HCT116 (cell line): ENCODE data around the gene PLD3. TPM values are rescaled to one million over a fixed set of nuclear protein-coding genes. Genes with fewer than 3 reads are reported as not detected.

Source experiments
- ATAC-seq: fragments of 200-7000 bp; cut with Tn5 transposase; 2 replicates; pipeline ENCODE4 v1.9.1; 2020; ENCODE audit warnings: mild to moderate bottlenecking, moderate library complexity
- BruUV-seq: library from RNA; stranded (reverse); fragments of 400-500 nt; replicated peaks from 2 replicates; lab custom pipeline; 2021; lab: Mats Ljungman, UMichigan
- CTCF ChIA-PET: fragments of 300-600 bp; sonication (Branson Sonifier 250); formaldehyde crosslinking; loops from one replicate; lab custom pipeline; 2021; ENCODE audit warnings: antibody characterized with exemption; lab: Charles Lee
- POLR2A ChIA-PET: fragments of 300-600, 350-600 bp; sonication (Branson Sonifier 250); formaldehyde crosslinking; loops from one replicate; lab custom pipeline; 2021; ENCODE audit warnings: antibody characterized with exemption; lab: Charles Lee
- RAD21 ChIA-PET, 2 experiments: fragments of 300-600 bp; sonication (Branson Sonifier 250); formaldehyde crosslinking; loops; one replicate each; lab custom pipeline; 2023; ENCODE audit warnings: low total read pairs in 2 of 2; ENCODE audit not compliant: uncharacterized antibody in 2 of 2, unreplicated experiment in 2 of 2, low non-redundant PET in 1 of 2; lab: Charles Lee
- DNase-seq: peaks from one replicate; pipeline ENCODE4 v3.0.0-alpha.2; 2010; ENCODE audit warnings: low read depth, low spot score
- H2AFZ ChIP-seq: fragments of 200-600 bp; shearing (Covaris generic), sonication (generic); 2 replicates; pipeline ENCODE4 v1.6.1; 2017; ENCODE audit warnings: low read depth, mixed run types, mixed read lengths, antibody characterized with exemption, low read length; ENCODE audit not compliant: poor library complexity, severe bottlenecking
- H3K27ac ChIP-seq: 2 replicates; pipeline ENCODE4 v1.5.1; 2012; ENCODE audit warnings: low read depth, low read length
- H3K27me3 ChIP-seq: fragments of 200-600 bp; sonication (generic); 2 replicates; pipeline ENCODE4 v1.6.1; 2016; ENCODE audit warnings: mixed run types, low read length, mixed read lengths; ENCODE audit not compliant: insufficient read depth
- H3K36me3 ChIP-seq, 2 experiments: fragments of 200-500 bp in 1 of 2; fragments of 200-600 bp in 1 of 2; sonication (Bioruptor generic) in 1 of 2; sonication (generic) in 1 of 2; 2 replicates each; pipeline versions ENCODE4 v1.5.1 to v1.6.1; 2014 to 2016; ENCODE audit warnings: low read length in 2 of 2, inconsistent platforms in 1 of 2, mixed read lengths in 1 of 2, mixed run types in 1 of 2; ENCODE audit not compliant: insufficient read depth in 2 of 2, control insufficient read depth in 1 of 2
- H3K4me1 ChIP-seq, 2 experiments: fragments of 200-600 bp in 1 of 2; sonication (generic) in 1 of 2; 2 replicates each; pipeline versions ENCODE4 v1.5.1 to v1.6.1; 2012 to 2017; ENCODE audit warnings: low read length in 2 of 2, inconsistent platforms in 1 of 2, mild to moderate bottlenecking in 1 of 2, mixed read lengths in 1 of 2, mixed run types in 1 of 2, moderate library complexity in 1 of 2; ENCODE audit not compliant: insufficient read depth in 2 of 2, control insufficient read depth in 1 of 2
- H3K4me2 ChIP-seq: fragments of 200-600 bp; sonication (generic); 2 replicates; pipeline ENCODE4 v1.6.1; 2017; ENCODE audit warnings: mixed run types, low read length, mixed read lengths
- H3K4me3 ChIP-seq, 2 experiments: fragments of 200-600 bp in 1 of 2; sonication (generic) in 1 of 2; replicated peaks in 1 of 2; 2 replicates each; pipeline ENCODE4 v1.5.1; 2011 to 2016; ENCODE audit warnings: low read length in 2 of 2, control low read depth in 1 of 2, low read depth in 1 of 2, mild to moderate bottlenecking in 1 of 2, mixed read lengths in 1 of 2, mixed run types in 1 of 2
- H3K79me2 ChIP-seq: fragments of 200-600 bp; sonication (generic); 2 replicates; pipeline ENCODE4 v1.6.1; 2017; ENCODE audit warnings: mild to moderate bottlenecking, mixed run types, low read length, moderate library complexity, mixed read lengths; ENCODE audit not compliant: insufficient read depth
- H3K9ac ChIP-seq: fragments of 200-600 bp; sonication (generic); 2 replicates; pipeline ENCODE4 v1.6.1; 2016; ENCODE audit warnings: low read length, mixed read lengths
- H3K9me2 ChIP-seq: fragments of 200-600 bp; sonication (generic), shearing (Covaris generic); 2 replicates; pipeline ENCODE4 v1.6.1; 2017; ENCODE audit warnings: mixed run types, mild to moderate bottlenecking, moderate library complexity; ENCODE audit not compliant: insufficient read depth
- H3K9me3 ChIP-seq, 2 experiments: fragments of 200-500 bp in 1 of 2; fragments of 200-600 bp in 1 of 2; sonication (Bioruptor generic) in 1 of 2; sonication (generic) in 1 of 2; 2 replicates each; pipeline ENCODE4 v1.6.1; 2014 to 2017; ENCODE audit warnings: low read length in 2 of 2, mixed read lengths in 2 of 2, inconsistent platforms in 1 of 2, low read depth in 1 of 2, mild to moderate bottlenecking in 1 of 2, mixed run types in 1 of 2, moderate library complexity in 1 of 2; ENCODE audit not compliant: control insufficient read depth in 1 of 2, insufficient read depth in 1 of 2
- H4K20me1 ChIP-seq: fragments of 200-600 bp; sonication (generic), shearing (Covaris generic); 2 replicates; pipeline ENCODE4 v1.6.1; 2017; ENCODE audit warnings: mixed run types, mild to moderate bottlenecking, moderate library complexity; ENCODE audit not compliant: insufficient read depth
- CBX3 ChIP-seq: IDR thresholded peaks from 2 replicates; pipeline ENCODE4 v1.6.1; 2012; ENCODE audit warnings: low read depth
- EGR1 ChIP-seq: IDR thresholded peaks from 2 replicates; pipeline ENCODE4 v1.6.1; 2012; ENCODE audit warnings: low read depth
- ELF1 ChIP-seq: IDR thresholded peaks from 2 replicates; pipeline ENCODE4 v1.6.1; 2012; ENCODE audit warnings: low read depth, borderline replicate concordance
- EZH2 ChIP-seq: fragments of 200-600 bp; sonication (generic); IDR thresholded peaks from 2 replicates; pipeline ENCODE4 v1.6.1; 2017; ENCODE audit warnings: antibody characterized with exemption, mixed run types
- FOSL1 ChIP-seq: IDR thresholded peaks from 2 replicates; pipeline ENCODE4 v1.6.1; 2012; ENCODE audit warnings: low read depth
- JUND ChIP-seq: IDR thresholded peaks from 2 replicates; pipeline ENCODE4 v1.6.1; 2012
- MAX ChIP-seq: IDR thresholded peaks from 2 replicates; pipeline ENCODE4 v1.6.1; 2012
- POLR2A ChIP-seq: IDR thresholded peaks from 2 replicates; pipeline ENCODE4 v1.7.0; 2011; ENCODE audit warnings: borderline replicate concordance; ENCODE audit not compliant: insufficient read depth, insufficient read length; ENCODE audit errors: extremely low read depth
- POLR2AphosphoS5 ChIP-seq: IDR thresholded peaks from 2 replicates; pipeline ENCODE4 v1.6.1; 2011; ENCODE audit warnings: mild to moderate bottlenecking, low read depth, low read length, moderate library complexity
- RAD21 ChIP-seq: IDR thresholded peaks from 2 replicates; pipeline ENCODE4 v1.6.1; 2012; ENCODE audit warnings: low read depth, mild to moderate bottlenecking
- REST ChIP-seq: IDR thresholded peaks from 2 replicates; pipeline ENCODE4 v1.6.1; 2012; ENCODE audit warnings: low read depth
- SIN3A ChIP-seq: IDR thresholded peaks from 2 replicates; pipeline ENCODE4 v1.6.1; 2012; ENCODE audit warnings: low read depth
- TCF7L2 ChIP-seq: IDR thresholded peaks from 2 replicates; pipeline ENCODE4 v1.7.0; 2011; ENCODE audit warnings: borderline replicate concordance, inconsistent platforms; ENCODE audit not compliant: insufficient read depth, insufficient read length; ENCODE audit errors: extremely low read depth
- YY1 ChIP-seq: IDR thresholded peaks from 2 replicates; pipeline ENCODE4 v1.6.1; 2011; ENCODE audit warnings: low read length, low read depth, moderate library complexity, mild to moderate bottlenecking; ENCODE audit not compliant: insufficient replicate concordance; ENCODE audit errors: extremely low read depth
- ZNF274 ChIP-seq: fragments of 200-500 bp; sonication (Bioruptor generic); IDR thresholded peaks from 2 replicates; pipeline ENCODE4 v1.6.1; 2014; ENCODE audit warnings: mild to moderate bottlenecking, low read depth, low read length, inconsistent platforms
- intact Hi-C: fragments of 100-400 bp; cut with micrococcal nuclease; formaldehyde crosslinking; loops from 2 replicates; pipeline ENCODE4 v1.10.0; 2022
- total RNA-seq: library from RNA; stranded (reverse); gene quantifications from one replicate; pipeline ENCODE4 v1.2.1, GENCODE V29; 2021; ENCODE audit not compliant: unreplicated experiment
- TF ChIP-seq, protein P1 (sequence below): IDR thresholded peaks from 2 replicates; pipeline ENCODE4 v1.6.1; 2012
- TF ChIP-seq, protein P2 (sequence below): IDR thresholded peaks from 2 replicates; pipeline ENCODE4 v1.6.1; 2011; ENCODE audit warnings: mild to moderate bottlenecking, low read length, moderate library complexity; ENCODE audit not compliant: insufficient replicate concordance; ENCODE audit errors: extremely low read depth

PLD3 gene
- total RNA-seq, 1 experiment from 2014 or later = 123 TPM

DNA sequence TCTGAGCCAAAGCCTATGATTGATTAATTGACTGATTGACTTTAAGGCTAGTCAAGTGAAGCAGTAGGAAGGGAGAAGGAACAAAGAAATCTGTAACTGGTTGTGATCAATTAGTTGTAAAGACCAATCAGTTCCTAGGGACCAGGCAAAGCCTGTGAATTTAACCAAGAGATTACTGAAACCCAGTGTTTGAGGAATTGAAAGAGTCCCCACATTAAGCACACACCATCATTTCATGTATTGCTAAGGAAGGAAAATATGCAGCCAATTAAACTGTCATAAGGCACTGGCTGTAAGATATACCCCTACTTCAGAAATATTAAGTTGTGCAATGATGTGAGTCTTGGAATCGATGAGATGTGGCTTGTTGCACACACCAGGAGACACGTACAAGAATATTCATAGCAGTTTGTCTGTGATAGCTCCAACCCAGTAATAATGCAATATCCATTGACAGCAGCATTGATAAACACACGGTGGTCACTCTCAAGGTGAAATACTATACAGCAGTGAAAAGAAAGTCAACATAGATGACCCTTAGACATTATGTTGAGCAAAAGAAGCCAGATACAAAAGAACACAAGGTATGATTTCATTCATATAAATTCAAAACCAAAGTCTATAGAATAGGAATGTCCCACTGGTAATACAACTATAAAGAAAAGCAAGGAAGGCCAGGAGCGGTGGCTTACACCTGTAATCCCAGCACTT, 9.3 kb upstream of the PLD3 start:
- TSS peak; percentile 20 for BruUV-seq

More for the DNA sequence above, 9.3 kb upstream of the PLD3 start:
- Histone ChIP-seq H4K20me1 (no peaks in the 10 kb centered on the region), H3K4me2 (no peak overlapping the region), H3K4me3 (no peak overlapping the region), H2AFZ (no peak overlapping the region), H3K9ac (no peak overlapping the region), H3K9me2 (no peaks in the 10 kb centered on the region), H3K9me3 (no peaks in the 10 kb centered on the region), H3K4me1 (no peaks in the 10 kb centered on the region), H3K27me3 (no peaks in the 10 kb centered on the region), H3K79me2 (peaks cover 27% of the 10 kb centered on the region)
- intact Hi-C loops = no loop called here
- ChIA-PET CTCF (no interaction called here), POLR2A (no interaction called here), RAD21 (no interaction called here)
- DNase-seq = no peak
- ATAC-seq = no peak
- TF ChIP-seq ELF1 (no peak), POLR2AphosphoS5 (no peak), SIN3A (no peak), MAX (no peak), EGR1 (no peak), REST (no peak), POLR2A (no peak), RAD21 (no peak), TCF7L2 (no peak), FOSL1 (no peak), JUND (no peak), YY1 (no peak), EZH2 (no peak), CBX3 (no peak), ZNF274 (no peak)
- TF ChIP-seq, protein P1, sequence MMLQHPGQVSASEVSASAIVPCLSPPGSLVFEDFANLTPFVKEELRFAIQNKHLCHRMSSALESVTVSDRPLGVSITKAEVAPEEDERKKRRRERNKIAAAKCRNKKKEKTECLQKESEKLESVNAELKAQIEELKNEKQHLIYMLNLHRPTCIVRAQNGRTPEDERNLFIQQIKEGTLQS = no peak
- TF ChIP-seq, protein P2, sequence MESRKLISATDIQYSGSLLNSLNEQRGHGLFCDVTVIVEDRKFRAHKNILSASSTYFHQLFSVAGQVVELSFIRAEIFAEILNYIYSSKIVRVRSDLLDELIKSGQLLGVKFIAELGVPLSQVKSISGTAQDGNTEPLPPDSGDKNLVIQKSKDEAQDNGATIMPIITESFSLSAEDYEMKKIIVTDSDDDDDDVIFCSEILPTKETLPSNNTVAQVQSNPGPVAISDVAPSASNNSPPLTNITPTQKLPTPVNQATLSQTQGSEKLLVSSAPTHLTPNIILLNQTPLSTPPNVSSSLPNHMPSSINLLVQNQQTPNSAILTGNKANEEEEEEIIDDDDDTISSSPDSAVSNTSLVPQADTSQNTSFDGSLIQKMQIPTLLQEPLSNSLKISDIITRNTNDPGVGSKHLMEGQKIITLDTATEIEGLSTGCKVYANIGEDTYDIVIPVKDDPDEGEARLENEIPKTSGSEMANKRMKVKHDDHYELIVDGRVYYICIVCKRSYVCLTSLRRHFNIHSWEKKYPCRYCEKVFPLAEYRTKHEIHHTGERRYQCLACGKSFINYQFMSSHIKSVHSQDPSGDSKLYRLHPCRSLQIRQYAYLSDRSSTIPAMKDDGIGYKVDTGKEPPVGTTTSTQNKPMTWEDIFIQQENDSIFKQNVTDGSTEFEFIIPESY = no peak
- TF ChIP-seq, all 23 proteins: peak for 0
- H3K27ac ChIP-seq = no peak overlapping the region
- peaks cover 4 to 14% of the 10 kb centered on the region in 2 experiments; a peak in 3 of 4 replicates for H3K36me3 ChIP-seq
